OCI-LY7 (cell line): ENCODE results near the gene ZDHHC9.

Experiments used
- EZH2phosphoT487 ChIP-seq: fragments of 200-600 bp; sonication (generic); IDR thresholded peaks from 2 replicates; pipeline ENCODE4 v1.6.1; 2018; ENCODE audit warnings: low read depth, borderline replicate concordance, mild to moderate bottlenecking, mixed run types, antibody characterized with exemption, low read length, moderate library complexity, mixed read lengths
- TF ChIP-seq, protein P1 (sequence below): fragments of 200-600 bp; sonication (generic); conservative IDR thresholded peaks from 2 replicates; pipeline ENCODE4 v1.5.1; 2014; ENCODE audit warnings: mild to moderate bottlenecking, antibody characterized with exemption, low read length, moderate library complexity, mixed read lengths

GRCh38 chrX:129831091-129831885, 12.4 kb downstream of the ZDHHC9 start:
- TF ChIP-seq, protein P1, sequence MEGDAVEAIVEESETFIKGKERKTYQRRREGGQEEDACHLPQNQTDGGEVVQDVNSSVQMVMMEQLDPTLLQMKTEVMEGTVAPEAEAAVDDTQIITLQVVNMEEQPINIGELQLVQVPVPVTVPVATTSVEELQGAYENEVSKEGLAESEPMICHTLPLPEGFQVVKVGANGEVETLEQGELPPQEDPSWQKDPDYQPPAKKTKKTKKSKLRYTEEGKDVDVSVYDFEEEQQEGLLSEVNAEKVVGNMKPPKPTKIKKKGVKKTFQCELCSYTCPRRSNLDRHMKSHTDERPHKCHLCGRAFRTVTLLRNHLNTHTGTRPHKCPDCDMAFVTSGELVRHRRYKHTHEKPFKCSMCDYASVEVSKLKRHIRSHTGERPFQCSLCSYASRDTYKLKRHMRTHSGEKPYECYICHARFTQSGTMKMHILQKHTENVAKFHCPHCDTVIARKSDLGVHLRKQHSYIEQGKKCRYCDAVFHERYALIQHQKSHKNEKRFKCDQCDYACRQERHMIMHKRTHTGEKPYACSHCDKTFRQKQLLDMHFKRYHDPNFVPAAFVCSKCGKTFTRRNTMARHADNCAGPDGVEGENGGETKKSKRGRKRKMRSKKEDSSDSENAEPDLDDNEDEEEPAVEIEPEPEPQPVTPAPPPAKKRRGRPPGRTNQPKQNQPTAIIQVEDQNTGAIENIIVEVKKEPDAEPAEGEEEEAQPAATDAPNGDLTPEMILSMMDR = no peak
- TF ChIP-seq EZH2phosphoT487 = no peak
